A172 (cell line): Measurements from ENCODE around the gene CD300C. TPM values are rescaled to one million over a fixed set of nuclear protein-coding genes. Genes with fewer than 3 reads are reported as not detected.
"Not testable (repeated sequence)": the region's sequence is repeated elsewhere in the genome, so short reads cannot be mapped to it uniquely, and the experiment has no call there.

Source experiments
- DNase-seq: peaks from one replicate; pipeline ENCODE4 v3.0.0-alpha.2; 2015; ENCODE audit warnings: low spot score
- total RNA-seq: library from RNA; depleted of rRNA; stranded (reverse); fragments of >200 nt; shearing (Covaris generic); gene quantifications from 2 replicates; pipeline ENCODE4 v1.2.3, GENCODE V29; 2014; rRNA removed

Gene CD300C
- total RNA-seq, 1 experiment from 2014 or later = 0.45 TPM

GRCh38 chr17:74513987-74514631 lies 31.8 kb downstream of the CD300C start:
- peak; percentile 26 for DNase-seq

DNA sequence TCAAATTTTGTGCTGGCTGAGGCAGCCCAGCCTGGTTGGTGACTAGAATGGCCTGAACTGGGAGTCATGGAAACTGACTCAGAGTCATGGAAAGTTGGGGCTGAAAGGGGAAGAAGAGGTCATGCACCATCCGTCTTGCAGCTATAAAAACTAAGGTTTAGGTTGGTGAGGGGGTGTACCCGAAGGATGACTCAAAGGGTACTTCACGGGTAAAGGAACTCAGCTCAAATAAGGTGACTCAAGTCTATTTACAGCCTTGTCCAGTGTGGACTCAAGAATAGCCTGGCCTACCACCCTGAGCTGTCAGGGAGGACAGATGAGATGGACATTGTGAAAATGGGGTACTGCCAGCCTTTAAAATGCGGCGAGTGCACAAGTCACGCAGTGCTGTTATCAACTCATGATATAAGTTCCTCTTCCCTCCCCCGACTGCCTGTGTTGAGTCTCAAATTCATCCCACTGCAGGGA lies 33.3 kb downstream of the CD300C start:
- peak; percentile 82 for DNase-seq

DNA sequence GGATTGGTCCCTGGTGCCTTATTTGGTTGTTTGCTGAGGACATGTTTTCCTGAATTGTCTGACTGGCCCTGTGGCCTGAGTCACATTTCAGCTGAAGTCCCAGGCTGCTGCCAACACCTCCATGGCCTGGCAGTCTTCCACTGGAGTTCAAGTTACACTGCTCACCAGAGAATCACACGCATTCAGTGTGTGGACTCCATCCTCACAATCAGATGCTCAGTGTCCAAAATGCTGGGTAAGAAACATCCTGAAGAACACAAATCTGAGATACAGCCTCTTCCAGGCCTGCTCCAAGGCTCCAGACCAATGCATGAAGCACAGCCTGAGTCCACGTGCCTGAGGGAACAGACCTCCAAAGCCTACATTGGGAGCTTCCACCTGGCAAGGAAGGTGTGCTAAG lies 33.9 kb downstream of the CD300C start:
- peak; percentile 48 for DNase-seq

DNA sequence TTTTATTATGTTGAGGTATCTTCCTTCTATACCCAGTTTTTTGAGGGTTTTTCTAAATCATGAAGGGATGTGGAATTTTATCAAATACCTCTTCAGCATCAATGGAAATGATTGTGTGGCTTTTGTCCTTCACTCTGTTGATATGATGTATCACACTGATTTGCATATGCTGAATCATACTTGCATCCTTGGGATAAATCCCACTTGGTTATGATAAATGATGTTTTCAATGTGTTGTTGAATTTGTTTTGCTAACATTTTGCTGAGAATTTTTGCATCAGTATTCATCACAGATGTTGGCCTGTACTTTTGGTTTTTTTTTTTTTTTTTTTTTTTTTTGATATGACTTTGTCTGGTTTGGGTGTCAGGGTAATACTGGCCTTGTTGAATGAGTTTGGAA lies 37.8 kb downstream of the CD300C start:
- DNase-seq = no peak

- DNase-seq = not testable (repeated sequence)
Observed at GRCh38 chr17:74503949-74504348, 42.0 kb downstream of the CD300C start.

DNA sequence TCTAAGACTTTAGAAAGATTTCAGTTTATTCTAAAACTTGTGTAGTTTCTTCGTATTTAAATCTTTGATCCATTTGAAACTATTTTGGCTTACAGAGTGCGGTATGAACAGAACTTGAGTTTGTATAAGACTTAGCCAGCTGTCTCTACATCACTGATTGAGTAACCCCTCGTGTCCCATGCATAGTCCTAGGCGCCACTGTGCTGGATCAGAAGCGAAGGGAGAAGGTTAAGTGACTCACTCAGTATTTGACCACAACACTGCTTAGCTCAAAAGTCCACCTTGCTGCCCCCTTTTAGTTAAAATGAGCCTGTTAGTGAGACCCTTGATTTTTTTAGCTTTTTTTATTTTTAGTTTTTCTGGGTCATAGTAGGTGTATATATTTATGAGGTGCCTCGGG lies 43.1 kb downstream of the CD300C start:
- no peak for DNase-seq

DNA sequence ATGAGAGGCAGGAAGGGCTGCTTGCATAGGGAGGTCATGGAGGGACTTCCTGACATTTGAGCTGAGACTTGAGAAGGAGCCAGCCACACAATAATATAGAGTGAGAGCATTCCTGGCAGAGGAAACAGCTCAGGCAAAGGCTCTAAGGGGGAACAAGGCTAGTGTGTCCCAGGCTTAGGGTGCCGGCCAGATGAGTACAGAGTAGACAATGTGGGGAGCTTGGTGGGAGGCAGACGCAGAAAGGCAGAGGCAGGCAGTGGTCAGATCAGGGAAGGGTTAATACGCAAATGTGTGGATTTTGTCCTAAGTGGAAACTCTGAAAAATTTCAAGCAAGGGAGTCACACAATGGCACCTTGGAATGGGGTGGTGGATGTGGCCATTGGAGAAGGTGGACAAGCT lies 45.9 kb downstream of the CD300C start:
- no peak for DNase-seq

DNA sequence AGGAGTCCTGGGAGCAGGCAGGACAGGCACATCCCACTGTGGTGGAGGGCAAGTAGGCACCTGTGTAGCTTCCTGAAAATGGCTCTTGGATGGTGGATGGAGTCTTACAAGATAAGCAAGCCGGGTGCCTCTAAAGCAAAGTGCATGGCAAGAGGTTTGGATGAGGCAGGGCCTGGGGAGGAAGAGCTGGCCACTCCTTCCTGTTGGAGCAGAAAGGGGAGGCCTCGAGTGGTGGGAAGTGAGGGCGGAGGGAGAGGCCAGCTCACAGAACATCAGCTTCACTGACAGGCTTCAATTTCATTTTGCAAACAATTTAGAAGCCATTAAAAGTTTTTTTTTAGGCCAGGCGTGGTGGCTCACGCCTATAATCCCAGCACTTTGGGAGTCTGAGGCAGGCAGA lies 48.4 kb downstream of the CD300C start:
- DNase-seq = no peak

DNA sequence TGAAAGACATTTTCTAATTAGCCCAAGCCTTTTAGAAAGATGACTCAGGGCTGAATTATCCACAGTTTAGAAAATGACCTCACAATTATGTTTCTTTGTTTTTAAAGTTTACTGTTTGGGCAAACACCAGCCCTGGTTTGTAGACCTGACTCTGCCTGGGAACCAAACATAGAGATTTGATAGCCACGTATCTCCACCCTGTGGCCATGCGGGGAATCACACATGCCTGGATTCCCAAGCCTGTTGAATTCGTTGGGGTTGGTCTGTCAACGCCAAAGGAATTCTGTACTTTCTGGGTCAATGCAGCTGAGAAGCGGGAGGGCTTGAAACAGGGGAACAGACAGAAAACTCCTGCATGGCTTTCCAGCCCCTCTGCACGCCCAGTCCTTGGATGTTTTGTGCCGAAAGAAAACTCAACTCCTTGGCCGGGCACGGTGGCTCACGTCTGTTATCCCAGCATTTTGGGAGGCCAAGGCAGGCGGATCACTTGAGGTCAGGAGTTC lies 52.5 kb downstream of the CD300C start:
- DNase-seq = peak; percentile 69

- no peak for DNase-seq
Observed at GRCh38 chr17:74491626-74492025, 54.3 kb downstream of the CD300C start.

Other genes starting within 250 kb of the CD300C start
- not detected in 2 replicates for gene KIF19, start 219.9 kb downstream of the CD300C start, total RNA-seq
- gene BTBD17, start 184.2 kb downstream of the CD300C start, total RNA-seq = not detected in 2 replicates
- not detected in 2 replicates for gene GPR142, start 178.6 kb downstream of the CD300C start, total RNA-seq
- 2.7 and 5.9 TPM in 2 replicates for gene GPRC5C, start 114.0 kb downstream of the CD300C start, total RNA-seq
- gene CD300A, start 79.5 kb downstream of the CD300C start, total RNA-seq = not detected in 2 replicates
- gene CD300LB, start 14.6 kb downstream of the CD300C start, total RNA-seq = not detected in 2 replicates
- not detected in 2 replicates for gene CD300H, start 21.4 kb upstream of the CD300C start, total RNA-seq
- gene CD300LD, start 46.2 kb upstream of the CD300C start, total RNA-seq = not detected in 2 replicates
- not detected in 2 replicates for gene CD300E, start 77.6 kb upstream of the CD300C start, total RNA-seq
- not detected in 2 replicates for gene CD300LF, start 166.8 kb upstream of the CD300C start, total RNA-seq
- gene RAB37, start 191.1 kb upstream of the CD300C start, total RNA-seq = 0.05 TPM in 1 of 2 replicates, not detected in the other
- 205 and 246 TPM in 2 replicates for gene NHERF1, start 202.5 kb upstream of the CD300C start, total RNA-seq
- 22.8 and 32.5 TPM in 2 replicates for gene NAT9, start 230.2 kb upstream of the CD300C start, total RNA-seq